ENCODE results near the gene PTPRD. TPM values are rescaled to one million over a fixed set of nuclear protein-coding genes. Genes with fewer than 3 reads are reported as not detected.

Gene PTPRD
- total RNA-seq, 2 experiments from 2014 or later, result 0.03 TPM; not detected in 1

DNA sequence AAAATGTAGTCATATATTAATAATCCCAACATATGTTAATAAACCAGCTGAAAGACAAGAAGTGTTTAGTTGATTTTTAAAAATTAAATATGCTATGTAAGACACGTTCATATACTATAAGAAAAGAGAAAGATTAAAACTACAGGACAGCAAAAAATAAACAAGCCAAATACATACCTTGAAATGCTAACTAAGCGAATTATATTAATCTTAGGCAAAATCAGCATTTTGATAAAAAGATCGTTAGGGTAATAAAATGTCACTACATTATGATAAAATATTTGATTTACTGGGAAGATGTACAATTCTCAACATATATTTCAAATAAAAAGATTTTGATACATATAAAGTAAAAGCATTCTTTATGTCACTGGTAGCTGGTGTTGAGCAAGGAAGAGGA lies 938.3 kb downstream of the PTPRD start:
- ChIA-PET CTCF (ENCODE audit: unreplicated experiment) (no interaction called here), POLR2A (interaction anchor here (0.6 to 0.7 kb wide), 2 partner anchors 13 to 95 kb away, joined by 3 read pairs; no protein-coding TSS in a partner anchor)
- TF ChIP-seq, protein P1, sequence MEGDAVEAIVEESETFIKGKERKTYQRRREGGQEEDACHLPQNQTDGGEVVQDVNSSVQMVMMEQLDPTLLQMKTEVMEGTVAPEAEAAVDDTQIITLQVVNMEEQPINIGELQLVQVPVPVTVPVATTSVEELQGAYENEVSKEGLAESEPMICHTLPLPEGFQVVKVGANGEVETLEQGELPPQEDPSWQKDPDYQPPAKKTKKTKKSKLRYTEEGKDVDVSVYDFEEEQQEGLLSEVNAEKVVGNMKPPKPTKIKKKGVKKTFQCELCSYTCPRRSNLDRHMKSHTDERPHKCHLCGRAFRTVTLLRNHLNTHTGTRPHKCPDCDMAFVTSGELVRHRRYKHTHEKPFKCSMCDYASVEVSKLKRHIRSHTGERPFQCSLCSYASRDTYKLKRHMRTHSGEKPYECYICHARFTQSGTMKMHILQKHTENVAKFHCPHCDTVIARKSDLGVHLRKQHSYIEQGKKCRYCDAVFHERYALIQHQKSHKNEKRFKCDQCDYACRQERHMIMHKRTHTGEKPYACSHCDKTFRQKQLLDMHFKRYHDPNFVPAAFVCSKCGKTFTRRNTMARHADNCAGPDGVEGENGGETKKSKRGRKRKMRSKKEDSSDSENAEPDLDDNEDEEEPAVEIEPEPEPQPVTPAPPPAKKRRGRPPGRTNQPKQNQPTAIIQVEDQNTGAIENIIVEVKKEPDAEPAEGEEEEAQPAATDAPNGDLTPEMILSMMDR (conservative IDR thresholded peaks at IDR 0.05; ENCODE audit: low read length), result no peak
- TF ChIP-seq EZH2phosphoT487 (IDR thresholded peaks at IDR 0.05; ENCODE audit: borderline replicate concordance, low read depth, low read length), result no peak
- no peak overlapping the region for H3K27ac ChIP-seq (ENCODE audit: low read depth, low read length, poor library complexity, severe bottlenecking)
- H2AFZ ChIP-seq (ENCODE audit: low read length), result no peak overlapping the region
- no peaks in the 10 kb centered on the region for H3K4me1 ChIP-seq (ENCODE audit: insufficient read depth, low read length, poor library complexity, severe bottlenecking)
- no peaks in the 10 kb centered on the region for H3K9me3 ChIP-seq (ENCODE audit: low read length)
- intact Hi-C loops (cut with micrococcal nuclease; ENCODE audit: unreplicated experiment), result no loop called here
- no peaks in the 10 kb centered on the region for H3K9me2 ChIP-seq (ENCODE audit: insufficient read depth, low read length)
- DNase-seq (ENCODE audit: low spot score), result no peak
- H3K4me3 ChIP-seq (ENCODE audit: low read depth, low read length, poor library complexity, severe bottlenecking), result no peak overlapping the region
- H3K36me3 ChIP-seq (ENCODE audit: insufficient read depth, low read length), result no peaks in the 10 kb centered on the region
- no peak overlapping the region for H3K4me2 ChIP-seq (ENCODE audit: low read length)
- H3K79me2 ChIP-seq (ENCODE audit: insufficient read depth, low read depth, low read length), result no peaks in the 10 kb centered on the region
- no peaks in the 10 kb centered on the region for H4K20me1 ChIP-seq (ENCODE audit: insufficient read depth, low read length)
- BruUV-seq (replicated peaks), result no TSS peak

- H4K20me1 ChIP-seq (ENCODE audit: insufficient read depth, low read length), result no peaks in the 10 kb centered on the region
- no peak for DNase-seq (ENCODE audit: low spot score)
- no peak overlapping the region for H3K4me3 ChIP-seq (ENCODE audit: low read depth, low read length, poor library complexity, severe bottlenecking)
- no TSS peak for BruUV-seq (replicated peaks)
- H3K36me3 ChIP-seq (ENCODE audit: insufficient read depth, low read length), result no peaks in the 10 kb centered on the region
- no peaks in the 10 kb centered on the region for H3K79me2 ChIP-seq (ENCODE audit: insufficient read depth, low read depth, low read length)
- CTCF ChIA-PET (ENCODE audit: unreplicated experiment), result no interaction called here
- intact Hi-C loops (cut with micrococcal nuclease; ENCODE audit: unreplicated experiment), result no loop called here
- no peaks in the 10 kb centered on the region for H3K4me1 ChIP-seq (ENCODE audit: insufficient read depth, low read length, poor library complexity, severe bottlenecking)
- no peak for TF ChIP-seq EZH2phosphoT487 (IDR thresholded peaks at IDR 0.05; ENCODE audit: borderline replicate concordance, low read depth, low read length)
- TF ChIP-seq, protein P1 (conservative IDR thresholded peaks at IDR 0.05; ENCODE audit: low read length), result no peak
- H3K9me3 ChIP-seq (ENCODE audit: low read length), result no peaks in the 10 kb centered on the region
- H3K9me2 ChIP-seq (ENCODE audit: insufficient read depth, low read length), result no peaks in the 10 kb centered on the region
- POLR2A ChIA-PET, result interaction anchor here (0.6 to 1.4 kb wide), 3 partner anchors 17 to 119 kb away, joined by 3 to 4 read pairs (median 4); no protein-coding TSS in a partner anchor
- H2AFZ ChIP-seq (ENCODE audit: low read length), result no peak overlapping the region
- no peak overlapping the region for H3K27ac ChIP-seq (ENCODE audit: low read depth, low read length, poor library complexity, severe bottlenecking)
- H3K4me2 ChIP-seq (ENCODE audit: low read length), result no peak overlapping the region
Observed at GRCh38 chr9:9670454-9670853, 942.3 kb downstream of the PTPRD start.

- ChIA-PET CTCF (ENCODE audit: unreplicated experiment) (no interaction called here), POLR2A (interaction anchor here (0.6 to 3.4 kb wide), 3 partner anchors 14 to 1669 kb away, joined by 3 to 11 read pairs (median 3); no protein-coding TSS in a partner anchor)
- Histone ChIP-seq H3K36me3 (ENCODE audit: insufficient read depth, low read length) (no peaks in the 10 kb centered on the region), H4K20me1 (ENCODE audit: insufficient read depth, low read length) (no peaks in the 10 kb centered on the region), H3K27ac (ENCODE audit: low read depth, low read length, poor library complexity, severe bottlenecking) (no peak overlapping the region), H3K9me2 (ENCODE audit: insufficient read depth, low read length) (no peaks in the 10 kb centered on the region), H3K4me2 (ENCODE audit: low read length) (no peak overlapping the region), H3K79me2 (ENCODE audit: insufficient read depth, low read depth, low read length) (no peaks in the 10 kb centered on the region), H2AFZ (ENCODE audit: low read length) (no peak overlapping the region), H3K9me3 (ENCODE audit: low read length) (no peaks in the 10 kb centered on the region), H3K4me1 (ENCODE audit: insufficient read depth, low read length, poor library complexity, severe bottlenecking) (no peaks in the 10 kb centered on the region), H3K4me3 (ENCODE audit: low read depth, low read length, poor library complexity, severe bottlenecking) (no peak overlapping the region)
- intact Hi-C loops (cut with micrococcal nuclease; ENCODE audit: unreplicated experiment), result no loop called here
- no peak for TF ChIP-seq EZH2phosphoT487 (IDR thresholded peaks at IDR 0.05; ENCODE audit: borderline replicate concordance, low read depth, low read length)
- TF ChIP-seq, protein P1 (conservative IDR thresholded peaks at IDR 0.05; ENCODE audit: low read length), result no peak
- DNase-seq (ENCODE audit: low spot score), result no peak
- no TSS peak for BruUV-seq (replicated peaks)
Observed at GRCh38 chr9:9645006-9645405, 967.8 kb downstream of the PTPRD start.

Measured in OCI-LY7 (cell line).